Dermis microvascular lymphatic vessel endothelial cell (primary cell): ENCODE measurements around the gene EFCAB6. TPM values are rescaled to one million over a fixed set of nuclear protein-coding genes. Genes with fewer than 3 reads are reported as not detected.

Source experiments
- DNase-seq, 2 donors: peaks; one replicate each; pipeline versions ENCODE4 v3.0.0 to v3.0.0-alpha.2; 2010; ENCODE audit warnings: low read depth in 2 of 2
- total RNA-seq: library from RNA; depleted of rRNA; stranded (reverse); fragments of >200 nt; gene quantifications from 2 replicates; pipeline ENCODE4 v1.2.1, GENCODE V29; 2014

The EFCAB6 gene
- total RNA-seq, 1 donor from 2014 or later = 0.13 TPM

GRCh38 chr22:43533656-43534428 is 278.3 kb downstream of the EFCAB6 start:
- no peak for DNase-seq

- no peak for DNase-seq
Measured at GRCh38 chr22:43533156-43533530, 279.0 kb downstream of the EFCAB6 start.

- no peak for DNase-seq
Measured at GRCh38 chr22:43532301-43533155, 279.6 kb downstream of the EFCAB6 start.

- DNase-seq = no peak
Measured at GRCh38 chr22:43531651-43532050, 280.5 kb downstream of the EFCAB6 start.

GRCh38 chr22:43530349-43531201 is 281.5 kb downstream of the EFCAB6 start:
- DNase-seq = no peak

- DNase-seq = no peak
Measured at GRCh38 chr22:43529934-43530333, 282.2 kb downstream of the EFCAB6 start.

GRCh38 chr22:43529461-43529860 is 282.6 kb downstream of the EFCAB6 start:
- no peak for DNase-seq

GRCh38 chr22:43528601-43529360 is 283.3 kb downstream of the EFCAB6 start:
- no peak for DNase-seq

GRCh38 chr22:43526946-43527345 is 285.2 kb downstream of the EFCAB6 start:
- no peak for DNase-seq

GRCh38 chr22:43526117-43526655 is 285.9 kb downstream of the EFCAB6 start:
- no peak for DNase-seq

- DNase-seq = no peak
Measured at GRCh38 chr22:43521716-43522115, 290.4 kb downstream of the EFCAB6 start.

GRCh38 chr22:43520632-43521039 is 291.5 kb downstream of the EFCAB6 start:
- DNase-seq = no peak

- DNase-seq = no peak
Measured at GRCh38 chr22:43516996-43517635, 295.0 kb downstream of the EFCAB6 start.

- DNase-seq = no peak
Measured at GRCh38 chr22:43516386-43516785, 295.7 kb downstream of the EFCAB6 start.

- no peak for DNase-seq
Measured at GRCh38 chr22:43515902-43516301, 296.2 kb downstream of the EFCAB6 start.

GRCh38 chr22:43515411-43515810 is 296.7 kb downstream of the EFCAB6 start:
- no peak for DNase-seq

GRCh38 chr22:43514476-43515157 is 297.5 kb downstream of the EFCAB6 start:
- no peak for DNase-seq

- DNase-seq = no peak
Measured at GRCh38 chr22:43512279-43512678, 299.8 kb downstream of the EFCAB6 start.

GRCh38 chr22:43511276-43511910 is 300.7 kb downstream of the EFCAB6 start:
- no peak for DNase-seq
